PC-9 (cell line): ENCODE results near the gene CSNK1E. TPM values are rescaled to one million over a fixed set of nuclear protein-coding genes. Genes with fewer than 3 reads are reported as not detected.

Experiments used
- BruUV-seq: library from RNA; stranded (reverse); fragments of 400-500 nt; replicated peaks from 2 replicates; lab custom pipeline; 2021; lab: Mats Ljungman, UMichigan
- CTCF ChIA-PET: fragments of 300-600 bp; sonication (Branson Sonifier 250); formaldehyde crosslinking; loops from one replicate; lab custom pipeline; 2022; ENCODE audit warnings: antibody characterized with exemption; lab: Charles Lee
- POLR2A ChIA-PET: fragments of 300-600 bp; sonication (Branson Sonifier 250); formaldehyde crosslinking; loops from one replicate; lab custom pipeline; 2022; ENCODE audit warnings: antibody characterized with exemption; ENCODE audit not compliant: unreplicated experiment; lab: Charles Lee
- DNase-seq, 2 experiments: peaks; one replicate each; pipeline versions ENCODE4 v3.0.0 to v3.0.0-alpha.2; 2015 to 2022; ENCODE audit warnings: mixed read lengths in 1 of 2
- H2AFZ ChIP-seq: fragments of 200-600 bp; sonication (generic); 2 replicates; pipeline ENCODE4 v1.8.1; 2017; ENCODE audit warnings: antibody characterized with exemption
- H3F3A ChIP-seq: fragments of 200-600 bp; sonication (generic); 2 replicates; pipeline ENCODE4 v1.8.1; 2017; ENCODE audit warnings: antibody characterized with exemption, mild to moderate bottlenecking, low read depth; ENCODE audit not compliant: insufficient read depth
- H3K27ac ChIP-seq: fragments of 200-600 bp; sonication (generic); 2 replicates; pipeline ENCODE4 v1.6.1; 2016; ENCODE audit warnings: mixed run types
- H3K27me3 ChIP-seq: fragments of 200-600 bp; sonication (generic); 2 replicates; pipeline ENCODE4 v1.6.1; 2016; ENCODE audit warnings: low read depth, mixed run types; ENCODE audit not compliant: insufficient read depth
- H3K36me3 ChIP-seq: fragments of 200-600 bp; sonication (generic); 2 replicates; pipeline ENCODE4 v1.6.1; 2016; ENCODE audit warnings: low read depth, mixed run types
- H3K4me1 ChIP-seq: fragments of 200-600 bp; sonication (generic); replicated peaks from 2 replicates; pipeline ENCODE4 v1.6.1; 2016; ENCODE audit warnings: mixed run types; ENCODE audit not compliant: insufficient read depth
- H3K4me2 ChIP-seq: fragments of 200-600 bp; sonication (generic); 2 replicates; pipeline ENCODE4 v1.6.1; 2017; ENCODE audit warnings: mixed run types
- H3K4me3 ChIP-seq: fragments of 200-600 bp; sonication (generic); 2 replicates; pipeline ENCODE4 v1.6.1; 2016; ENCODE audit warnings: mixed run types
- H3K79me2 ChIP-seq: fragments of 200-600 bp; sonication (generic); 2 replicates; pipeline ENCODE4 v1.6.1; 2017; ENCODE audit warnings: low read depth, mixed run types
- H3K9me2 ChIP-seq: fragments of 200-600 bp; sonication (generic); 2 replicates; pipeline ENCODE4 v1.8.1; 2017; ENCODE audit warnings: mild to moderate bottlenecking; ENCODE audit not compliant: insufficient read depth
- H3K9me3 ChIP-seq: fragments of 200-600 bp; sonication (generic); 2 replicates; pipeline ENCODE4 v1.8.1; 2016; ENCODE audit warnings: low read depth; ENCODE audit not compliant: insufficient read depth
- H4K20me1 ChIP-seq: fragments of 200-600 bp; sonication (generic); 2 replicates; pipeline ENCODE4 v1.8.1; 2017; ENCODE audit not compliant: insufficient read depth
- EZH2 ChIP-seq: fragments of 200-600 bp; sonication (generic); IDR thresholded peaks from 2 replicates; pipeline ENCODE4 v1.8.0; 2017; ENCODE audit warnings: antibody characterized with exemption, low read depth
- intact Hi-C: fragments of 100-400 bp; cut with micrococcal nuclease; formaldehyde crosslinking; loops from one replicate; pipeline ENCODE4 v1.10.0; 2022; ENCODE audit not compliant: unreplicated experiment
- total RNA-seq: library from RNA; stranded (reverse); gene quantifications from 2 replicates; pipeline ENCODE4 v1.2.3, GENCODE V29; 2021
- TF ChIP-seq, protein P1 (sequence below): fragments of 200-600 bp; sonication (generic); conservative IDR thresholded peaks from 2 replicates; pipeline ENCODE4 v1.6.1; 2017; ENCODE audit warnings: mixed run types, antibody characterized with exemption, mild to moderate bottlenecking, moderate library complexity

The CSNK1E gene
- total RNA-seq, 1 experiment from 2014 or later: 348 TPM

DNA sequence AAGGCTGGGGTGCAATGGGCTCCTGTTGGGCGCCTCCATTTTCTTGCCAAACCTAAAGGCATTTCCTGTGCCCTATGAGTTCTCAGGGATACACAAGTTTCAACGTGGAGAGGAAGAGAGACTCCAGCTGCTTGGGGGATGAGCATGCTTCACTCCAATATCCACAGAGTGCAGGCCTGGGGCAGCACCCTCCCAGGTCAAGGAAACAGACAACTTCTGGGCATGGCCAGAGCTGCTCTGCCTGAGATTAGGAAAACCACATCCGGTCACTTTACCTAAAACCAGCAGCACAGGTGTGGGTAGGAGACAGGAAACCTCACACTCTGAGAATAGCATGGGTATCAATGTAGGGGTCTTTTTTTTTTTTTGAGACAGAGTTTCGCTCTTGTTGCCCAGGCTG is 73.1 kb downstream of the CSNK1E start:
- Histone ChIP-seq H3K27ac (peak overlapping the region; percentile 11; the same call in 1 of the 2 replicates), H2AFZ (no peak overlapping the region), H4K20me1 (peaks cover 12% of the 10 kb centered on the region; the same call in 1 of the 2 replicates), H3K4me1 (peaks cover 35% of the 10 kb centered on the region), H3K9me3 (no peaks in the 10 kb centered on the region), H3K27me3 (no peaks in the 10 kb centered on the region), H3K9me2 (no peaks in the 10 kb centered on the region), H3K36me3 (peaks cover 16% of the 10 kb centered on the region), H3K4me2 (no peak overlapping the region), H3F3A (peaks cover 38% of the 10 kb centered on the region), H3K79me2 (peaks cover 21% of the 10 kb centered on the region), H3K4me3 (no peak overlapping the region)
- DNase-seq: peak in 1 of 2 experiments; percentile 38
- ChIA-PET POLR2A (no interaction called here), CTCF (no interaction called here)
- TF ChIP-seq, protein P1, sequence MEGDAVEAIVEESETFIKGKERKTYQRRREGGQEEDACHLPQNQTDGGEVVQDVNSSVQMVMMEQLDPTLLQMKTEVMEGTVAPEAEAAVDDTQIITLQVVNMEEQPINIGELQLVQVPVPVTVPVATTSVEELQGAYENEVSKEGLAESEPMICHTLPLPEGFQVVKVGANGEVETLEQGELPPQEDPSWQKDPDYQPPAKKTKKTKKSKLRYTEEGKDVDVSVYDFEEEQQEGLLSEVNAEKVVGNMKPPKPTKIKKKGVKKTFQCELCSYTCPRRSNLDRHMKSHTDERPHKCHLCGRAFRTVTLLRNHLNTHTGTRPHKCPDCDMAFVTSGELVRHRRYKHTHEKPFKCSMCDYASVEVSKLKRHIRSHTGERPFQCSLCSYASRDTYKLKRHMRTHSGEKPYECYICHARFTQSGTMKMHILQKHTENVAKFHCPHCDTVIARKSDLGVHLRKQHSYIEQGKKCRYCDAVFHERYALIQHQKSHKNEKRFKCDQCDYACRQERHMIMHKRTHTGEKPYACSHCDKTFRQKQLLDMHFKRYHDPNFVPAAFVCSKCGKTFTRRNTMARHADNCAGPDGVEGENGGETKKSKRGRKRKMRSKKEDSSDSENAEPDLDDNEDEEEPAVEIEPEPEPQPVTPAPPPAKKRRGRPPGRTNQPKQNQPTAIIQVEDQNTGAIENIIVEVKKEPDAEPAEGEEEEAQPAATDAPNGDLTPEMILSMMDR: no peak
- no peak for TF ChIP-seq EZH2
- intact Hi-C loops: no loop called here
- no TSS peak for BruUV-seq

DNA sequence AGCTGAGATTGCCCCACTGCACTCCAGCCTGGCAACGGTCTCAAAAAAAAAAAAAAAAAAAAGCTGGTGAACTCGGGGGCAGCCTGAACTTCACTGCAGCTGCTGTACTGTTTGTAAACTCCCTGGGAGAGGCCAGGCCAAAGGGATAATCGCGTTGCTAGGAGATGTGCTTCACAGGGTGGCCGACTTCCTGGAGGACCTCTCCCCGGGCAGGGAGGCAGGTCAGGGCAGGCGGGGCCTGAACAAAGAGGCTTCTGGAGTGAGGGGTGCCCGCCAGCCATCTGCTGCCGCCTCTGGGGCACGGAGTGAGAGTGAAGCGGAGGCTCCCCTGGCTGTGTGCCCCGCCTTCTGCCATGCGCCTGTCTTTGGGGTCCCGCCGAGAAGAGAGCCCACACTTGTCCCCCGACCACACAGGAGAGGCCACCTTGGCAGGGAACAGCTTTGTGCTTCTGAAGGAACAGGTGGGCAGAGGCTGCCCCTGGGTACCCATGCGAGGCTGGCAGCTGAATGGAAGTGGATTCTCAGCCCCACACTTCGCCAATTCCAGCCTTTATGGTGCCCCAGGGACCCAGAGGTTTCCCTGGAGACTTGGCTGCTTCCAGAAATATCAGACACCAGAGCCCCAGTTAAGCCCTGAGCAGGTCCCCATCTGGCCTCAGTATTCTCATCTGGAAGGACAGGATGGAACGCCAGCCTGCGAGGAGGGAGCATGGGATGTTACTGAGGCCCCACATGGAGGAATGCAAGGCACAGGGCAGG is 74.0 kb downstream of the CSNK1E start:
- Histone ChIP-seq H3K4me1 (peaks cover 44% of the 10 kb centered on the region), H3K9me3 (no peaks in the 10 kb centered on the region), H3K36me3 (peaks cover 16% of the 10 kb centered on the region), H3F3A (peaks cover 46% of the 10 kb centered on the region), H2AFZ (no peak overlapping the region), H3K79me2 (peaks cover 18% of the 10 kb centered on the region), H4K20me1 (peaks cover 2% of the 10 kb centered on the region; the same call in 1 of the 2 replicates), H3K4me2 (no peak overlapping the region), H3K9me2 (no peaks in the 10 kb centered on the region), H3K27me3 (no peaks in the 10 kb centered on the region), H3K4me3 (no peak overlapping the region), H3K27ac (no peak overlapping the region)
- no TSS peak for BruUV-seq
- no peak for TF ChIP-seq EZH2
- TF ChIP-seq, protein P1: no peak
- peak in 1 of 2 experiments; percentile 48 for DNase-seq
- ChIA-PET CTCF (interaction anchor here (0.6 to 0.7 kb wide), 4 partner anchors 9 to 1828 kb away, joined by 3 to 9 read pairs (median 5); no protein-coding TSS in a partner anchor), POLR2A (interaction anchor here (0.5 to 0.6 kb wide), 2 partner anchors 42 to 246 kb away, joined by 4 to 5 read pairs; no protein-coding TSS in a partner anchor)
- intact Hi-C loops: no loop called here

DNA sequence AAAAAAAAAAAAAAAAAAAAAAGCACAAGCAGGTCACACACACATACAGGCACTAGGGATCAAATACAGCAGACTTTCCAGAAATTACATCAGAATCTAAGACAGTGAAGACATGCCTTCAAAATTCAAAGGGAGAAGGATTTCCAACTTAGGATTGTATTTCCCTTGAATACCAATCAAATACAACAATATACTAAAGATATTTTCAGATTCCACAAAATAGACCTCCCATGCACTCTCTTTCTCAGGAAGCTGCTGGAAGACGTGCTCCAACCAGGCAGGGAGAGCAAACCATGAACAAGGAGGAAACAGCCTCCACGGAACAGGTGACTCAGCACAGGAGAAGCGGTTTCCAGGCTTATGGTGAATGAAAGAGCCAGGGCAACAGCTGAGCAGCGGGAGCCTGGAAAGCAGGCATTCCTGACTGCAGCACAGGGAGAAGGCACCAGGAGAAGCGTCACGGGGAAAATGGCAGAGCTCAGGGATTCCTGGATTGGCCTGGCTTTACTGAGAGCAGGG is 76.4 kb downstream of the CSNK1E start:
- Histone ChIP-seq H2AFZ (peak overlapping the region; percentile 10; the same call in 1 of the 2 replicates), H3K4me2 (peak overlapping the region; percentile 72), H3F3A (peaks cover 66% of the 10 kb centered on the region), H3K9me3 (no peaks in the 10 kb centered on the region), H4K20me1 (no peaks in the 10 kb centered on the region), H3K79me2 (peaks cover 32% of the 10 kb centered on the region), H3K27me3 (no peaks in the 10 kb centered on the region), H3K36me3 (peaks cover 7% of the 10 kb centered on the region; the same call in 1 of the 2 replicates), H3K27ac (peak overlapping the region; percentile 97), H3K9me2 (no peaks in the 10 kb centered on the region), H3K4me3 (peak overlapping the region; percentile 1; the same call in 1 of the 2 replicates), H3K4me1 (peaks cover 66% of the 10 kb centered on the region)
- POLR2A ChIA-PET: interaction anchor here (0.7 to 0.8 kb wide), 2 partner anchors 38 to 39 kb away, joined by 3 to 5 read pairs; partner anchors contain the start of gene MAFF
- CTCF ChIA-PET: no interaction called here
- no TSS peak for BruUV-seq
- peak; percentile 80 to 95 for DNase-seq
- TF ChIP-seq EZH2: no peak
- TF ChIP-seq, protein P1: no peak
- intact Hi-C loops: loop anchor here (2.0 kb wide), 1 partner anchor 32 kb away; the partner anchor contains the start of gene TMEM184B

Other genes starting within 250 kb of the CSNK1E start
- not detected in 2 replicates for gene SLC16A8, start 233.2 kb downstream of the CSNK1E start, total RNA-seq
- gene BAIAP2L2, start 206.7 kb downstream of the CSNK1E start, total RNA-seq: 7.1 and 9.7 TPM in 2 replicates
- gene PLA2G6, start 135.6 kb downstream of the CSNK1E start, total RNA-seq: 39.8 and 45.6 TPM in 2 replicates
- gene MAFF, start 115.4 kb downstream of the CSNK1E start, total RNA-seq: 27.9 and 41.8 TPM in 2 replicates
- 185 and 192 TPM in 2 replicates for gene TMEM184B, start 44.4 kb downstream of the CSNK1E start, total RNA-seq
- gene KCNJ4, start 137.8 kb upstream of the CSNK1E start, total RNA-seq: 0.18 and 0.22 TPM in 2 replicates
- gene KDELR3, start 150.7 kb upstream of the CSNK1E start, total RNA-seq: 15.5 and 18.9 TPM in 2 replicates
- 511 and 648 TPM in 2 replicates for gene DDX17, start 188.9 kb upstream of the CSNK1E start, total RNA-seq